ENCODE data around the gene SMIM28.

The SMIM28 gene

DNA sequence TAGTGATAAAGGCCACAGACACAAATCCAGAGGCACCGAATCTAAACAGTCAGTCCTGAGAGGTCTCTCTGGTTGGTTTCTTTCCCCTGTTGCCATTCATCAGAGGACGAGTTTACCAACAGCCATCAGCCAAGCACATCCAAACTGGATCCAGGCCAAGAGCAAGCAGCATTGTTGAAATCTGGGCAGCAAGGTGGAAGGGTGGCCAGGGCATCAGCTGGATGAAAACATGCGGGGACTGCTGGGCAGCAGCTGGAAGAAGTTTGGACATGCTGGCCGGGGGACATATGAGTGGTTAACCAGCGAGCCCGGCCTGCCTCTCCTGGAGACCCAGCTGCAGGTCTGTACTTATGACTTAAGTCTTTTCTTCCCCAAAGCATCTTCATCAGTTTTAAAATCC is at the start of gene SMIM28:
TSS of gene SMIM28 (plus strand) at position 62 of the 400 bp plus-strand sequence. CDS start at position 230, 168 bp downstream.
- H3K9me3 ChIP-seq (ENCODE audit: control insufficient read depth, insufficient read depth, low read depth, low read length) = no peaks in the 10 kb centered on the region
- H3K27ac ChIP-seq (ENCODE audit: extremely low read depth, low read depth, low read length) = no peak within 1 kb of the TSS
- TF ChIP-seq, protein P1, sequence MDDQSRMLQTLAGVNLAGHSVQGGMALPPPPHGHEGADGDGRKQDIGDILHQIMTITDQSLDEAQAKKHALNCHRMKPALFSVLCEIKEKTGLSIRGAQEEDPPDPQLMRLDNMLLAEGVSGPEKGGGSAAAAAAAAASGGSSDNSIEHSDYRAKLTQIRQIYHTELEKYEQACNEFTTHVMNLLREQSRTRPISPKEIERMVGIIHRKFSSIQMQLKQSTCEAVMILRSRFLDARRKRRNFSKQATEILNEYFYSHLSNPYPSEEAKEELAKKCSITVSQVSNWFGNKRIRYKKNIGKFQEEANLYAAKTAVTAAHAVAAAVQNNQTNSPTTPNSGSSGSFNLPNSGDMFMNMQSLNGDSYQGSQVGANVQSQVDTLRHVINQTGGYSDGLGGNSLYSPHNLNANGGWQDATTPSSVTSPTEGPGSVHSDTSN (CRISPR knock-in tag; IDR thresholded peaks at IDR 0.05) = no peak
- TF ChIP-seq ZNF580 (tag by site-specific recombination; IDR thresholded peaks at IDR 0.05) = no peak
- TF ChIP-seq ZNF16 (tag by site-specific recombination; IDR thresholded peaks at IDR 0.05; ENCODE audit: low read depth) = no peak
- TF ChIP-seq FEZF1 (tag by site-specific recombination; IDR thresholded peaks at IDR 0.05) = no peak
- TF ChIP-seq ZNF138 (tag by site-specific recombination; IDR thresholded peaks at IDR 0.05; ENCODE audit: borderline replicate concordance) = no peak
- no peak for TF ChIP-seq ZNF521 (tag by site-specific recombination; IDR thresholded peaks at IDR 0.05)
- no peak for TF ChIP-seq SCRT1 (tag by site-specific recombination; IDR thresholded peaks at IDR 0.05; ENCODE audit: borderline replicate concordance)
- TF ChIP-seq ZNF239 (tag by site-specific recombination; IDR thresholded peaks at IDR 0.05) = no peak
- TF ChIP-seq ZNF132 (tag by site-specific recombination; IDR thresholded peaks at IDR 0.05; ENCODE audit: borderline replicate concordance) = no peak
- TF ChIP-seq ZNF280D (tag by site-specific recombination; IDR thresholded peaks at IDR 0.05) = no peak
- TF ChIP-seq ZNF701 (tag by site-specific recombination; IDR thresholded peaks at IDR 0.05) = no peak
- TF ChIP-seq ZNF114 (tag by site-specific recombination; IDR thresholded peaks at IDR 0.05) = no peak
- no peak for TF ChIP-seq ZBTB44 (tag by site-specific recombination; IDR thresholded peaks at IDR 0.05)
- TF ChIP-seq OSR2 (tag by site-specific recombination; IDR thresholded peaks at IDR 0.05) = no peak
- TF ChIP-seq ZNF214 (tag by site-specific recombination; IDR thresholded peaks at IDR 0.05; ENCODE audit: borderline replicate concordance) = no peak
- CTCF ChIA-PET = no interaction called here
- no peaks in the 10 kb centered on the region for H3K36me3 ChIP-seq (ENCODE audit: control insufficient read depth in 2 of 2, insufficient read depth in 1 of 2, low read length in 2 of 2)
- POLR2A ChIA-PET = no interaction called here
- no peaks in the 10 kb centered on the region for H3K4me1 ChIP-seq (ENCODE audit: control insufficient read depth, insufficient read depth, low read length)
- no peak within 1 kb of the TSS for H3K4me3 ChIP-seq (ENCODE audit: low read depth, low read length)

GRCh38 chr6:138328210-138328609 is 49.5 kb upstream of the SMIM28 start:
- no peak overlapping the region for H3K4me3 ChIP-seq (ENCODE audit: low read depth, low read length)
- POLR2A ChIA-PET = no interaction called here
- H3K4me1 ChIP-seq (ENCODE audit: control insufficient read depth, insufficient read depth, low read length) = peaks cover 4% of the 10 kb centered on the region; the same call in 1 of the 2 replicates
- no peak overlapping the region for H3K27ac ChIP-seq (ENCODE audit: extremely low read depth, low read depth, low read length)
- CTCF ChIA-PET = no interaction called here
- H3K9me3 ChIP-seq (ENCODE audit: control insufficient read depth, insufficient read depth, low read depth, low read length) = no peaks in the 10 kb centered on the region
- H3K36me3 ChIP-seq (ENCODE audit: control insufficient read depth in 2 of 2, insufficient read depth in 1 of 2, low read length in 2 of 2) = peaks cover 0 to 32% of the 10 kb centered on the region in 2 experiments; a peak in 1 of 3 replicates
- TF ChIP-seq ZFP37 (tag by site-specific recombination; IDR thresholded peaks at IDR 0.05) = no peak
- TF ChIP-seq ZNF121 (tag by site-specific recombination; IDR thresholded peaks at IDR 0.05) = no peak
- no peak for TF ChIP-seq ZNF211 (tag by site-specific recombination; IDR thresholded peaks at IDR 0.05; ENCODE audit: low read depth)
- TF ChIP-seq ZNF426 (tag by site-specific recombination; IDR thresholded peaks at IDR 0.05) = no peak
- no peak for TF ChIP-seq SCRT1 (tag by site-specific recombination; IDR thresholded peaks at IDR 0.05; ENCODE audit: borderline replicate concordance)
- no peak for TF ChIP-seq PRDM2 (tag by site-specific recombination; IDR thresholded peaks at IDR 0.05; ENCODE audit: borderline replicate concordance)
- TF ChIP-seq ZNF776 (tag by site-specific recombination; IDR thresholded peaks at IDR 0.05; ENCODE audit: borderline replicate concordance) = no peak
- no peak for TF ChIP-seq RBAK (tag by site-specific recombination; IDR thresholded peaks at IDR 0.05)
- TF ChIP-seq ZNF239 (tag by site-specific recombination; IDR thresholded peaks at IDR 0.05) = no peak
- TF ChIP-seq ZNF155 (tag by site-specific recombination; IDR thresholded peaks at IDR 0.05) = no peak

Measured in HEK293 (cell line).